HepG2 (cell line): Measurements from ENCODE around the gene SMC1B. TPM values are rescaled to one million over a fixed set of nuclear protein-coding genes. Genes with fewer than 3 reads are reported as not detected.

Experiments
- ATAC-seq: fragments of 200-7000 bp; cut with Tn5 transposase; 3 replicates; pipeline ENCODE4 v1.9.1; 2020; ENCODE audit warnings: mild to moderate bottlenecking, moderate library complexity
- BruUV-seq: library from RNA; stranded (reverse); fragments of 400-500 nt; replicated peaks from 2 replicates; lab custom pipeline; 2021; lab: Mats Ljungman, UMichigan
- CTCF ChIA-PET: fragments of 300-600 bp; formaldehyde crosslinking; extraction: SDS; loops from one replicate; lab custom pipeline; 2021; ENCODE audit warnings: low total read pairs, inconsistent platforms, low intra/inter-chr PET ratio; lab: Yijun Ruan, JAX
- POLR2A ChIA-PET: fragments of 350-600 bp; sonication (Branson Sonifier 250); formaldehyde crosslinking; loops from one replicate; lab custom pipeline; 2020; ENCODE audit warnings: antibody characterized with exemption, inconsistent platforms; lab: Yijun Ruan, JAX
- DNase-seq: peaks from one replicate; pipeline ENCODE4 v3.0.0-alpha.2; 2015; ENCODE audit warnings: low spot score
- FAIRE-seq: peaks from 3 replicates; lab custom pipeline; 2011; peaks lifted over from hg19 to GRCh38; lab: Jason Lieb, UNC
- H2AFZ ChIP-seq: one replicate; pipeline ENCODE4 v1.6.1; 2011; ENCODE audit warnings: low read length, inconsistent platforms
- H3K27ac ChIP-seq: fragments of 300-600 bp; 3 replicates; pipeline ENCODE4 v1.8.0; 2011; ENCODE audit warnings: mixed run types, mild to moderate bottlenecking, mixed read lengths, low read length, inconsistent platforms; ENCODE audit not compliant: insufficient read depth; ENCODE audit errors: extremely low read length
- H3K27me3 ChIP-seq, 2 experiments: fragments of 200-600 bp in 1 of 2; 2 replicates in 1 of 2; 3 replicates in 1 of 2; pipeline versions ENCODE4 v1.6.0 to v1.8.0; 2011; ENCODE audit warnings: low read length in 2 of 2, mild to moderate bottlenecking in 2 of 2, moderate library complexity in 2 of 2, inconsistent platforms in 1 of 2; ENCODE audit not compliant: insufficient read depth in 2 of 2, control insufficient read depth in 1 of 2
- H3K36me3 ChIP-seq, 2 experiments: fragments of 200-600 bp in 1 of 2; replicated peaks in 1 of 2; 2 replicates in 1 of 2; 3 replicates in 1 of 2; pipeline versions ENCODE4 v1.5.1 to v1.8.0; 2011; ENCODE audit warnings: low read length in 2 of 2, inconsistent platforms in 1 of 2; ENCODE audit not compliant: insufficient read depth in 2 of 2, control insufficient read depth in 1 of 2
- H3K4me1 ChIP-seq: 2 replicates; pipeline ENCODE4 v1.5.1; 2012; ENCODE audit warnings: low read length, inconsistent platforms; ENCODE audit not compliant: insufficient read depth
- H3K4me2 ChIP-seq: 2 replicates; pipeline ENCODE4 v1.6.0; 2011; ENCODE audit warnings: low read depth, low read length, inconsistent platforms
- H3K4me3 ChIP-seq, 3 experiments: fragments of 200-600 bp in 1 of 3; sonication (generic), shearing (Covaris generic) in 1 of 3; replicated peaks in 1 of 3; 2 replicates each; pipeline ENCODE4 v1.5.1; 2011 to 2016; ENCODE audit warnings: low read length in 3 of 3, inconsistent platforms in 2 of 3, low read depth in 2 of 3, mild to moderate bottlenecking in 2 of 3, control low read depth in 1 of 3, mixed read lengths in 1 of 3; ENCODE audit not compliant: insufficient read depth in 1 of 3
- H3K79me2 ChIP-seq: one replicate; pipeline ENCODE4 v1.6.1; 2011; ENCODE audit warnings: low read length, inconsistent platforms; ENCODE audit not compliant: insufficient read depth
- H3K9ac ChIP-seq: 2 replicates; pipeline ENCODE4 v1.6.0; 2011; ENCODE audit warnings: mild to moderate bottlenecking, low read depth, low read length, inconsistent platforms; ENCODE audit not compliant: insufficient read depth
- H3K9me3 ChIP-seq: 2 replicates; pipeline ENCODE4 v1.5.1; 2012; ENCODE audit warnings: mild to moderate bottlenecking, low read length
- H4K20me1 ChIP-seq: 2 replicates; pipeline ENCODE4 v1.6.0; 2011; ENCODE audit warnings: inconsistent platforms, mild to moderate bottlenecking, low read length, moderate library complexity; ENCODE audit not compliant: insufficient read depth
- HDAC2 ChIP-seq: sonication (generic); formaldehyde crosslinking; IDR thresholded peaks from 2 replicates; pipeline ENCODE4 v1.4.0; 2020; ENCODE audit warnings: missing genetic modification reagents
- HDAC6 ChIP-seq: fragments of 200-600 bp; sonication (generic); IDR thresholded peaks from 2 replicates; pipeline ENCODE4 v1.7.0; 2017; ENCODE audit warnings: mild to moderate bottlenecking, antibody characterized with exemption, low read length, low read depth
- HNRNPUL1 ChIP-seq: fragments of 200-400 bp; formaldehyde crosslinking; IDR thresholded peaks from 2 replicates; pipeline ENCODE4 v1.6.1; 2017; ENCODE audit warnings: low read depth, mild to moderate bottlenecking, low read length, moderate library complexity
- JUNB ChIP-seq: sonication (generic); formaldehyde crosslinking; IDR thresholded peaks from 2 replicates; pipeline ENCODE4 v1.8.0; 2022; ENCODE audit warnings: missing genetic modification reagents, mild to moderate bottlenecking, borderline replicate concordance
- MIER2 ChIP-seq: IDR thresholded peaks from 2 replicates; pipeline ENCODE4 v1.6.1; 2016; ENCODE audit warnings: missing biosample characterization, missing genetic modification reagents
- MYPOP ChIP-seq: sonication (generic); formaldehyde crosslinking; IDR thresholded peaks from 2 replicates; pipeline ENCODE4 v1.8.1; 2023; ENCODE audit warnings: mild to moderate bottlenecking, moderate library complexity, missing genetic modification reagents
- NR1H2 ChIP-seq: sonication (generic); formaldehyde crosslinking; IDR thresholded peaks from 2 replicates; pipeline ENCODE4 v1.8.1; 2022; ENCODE audit warnings: low read depth, missing genetic modification reagents, borderline replicate concordance
- REL ChIP-seq: sonication (generic); formaldehyde crosslinking; conservative IDR thresholded peaks from 2 replicates; pipeline ENCODE4 v1.8.0; 2022; ENCODE audit warnings: mild to moderate bottlenecking, missing genetic modification reagents, moderate library complexity
- ZNF335 ChIP-seq: sonication (generic); formaldehyde crosslinking; IDR thresholded peaks from 2 replicates; pipeline ENCODE4 v1.4.0; 2020; ENCODE audit warnings: missing genetic modification reagents
- ZNF780A ChIP-seq: sonication (generic); formaldehyde crosslinking; IDR thresholded peaks from 2 replicates; pipeline ENCODE4 v1.8.0; 2022; ENCODE audit warnings: mild to moderate bottlenecking, missing genetic modification reagents, moderate library complexity
- WGBS: methylation state at CpG from one replicate; pipeline ENCODE4 v1.1.6; 2017; ENCODE audit warnings: low lambda C conversion rate; 5-methylcytosine and 5-hydroxymethylcytosine counted together
- in situ Hi-C: cut with HindIII; loops from 2 replicates; pipeline ENCODE4 v1.10.0; 2017; ENCODE audit warnings: low pct_unique_long_range_greater_than_20kb; ENCODE audit not compliant: extremely low pct_ligation_motif_present
- intact Hi-C: fragments of 100-400 bp; cut with micrococcal nuclease; formaldehyde crosslinking; loops from one replicate; pipeline ENCODE4 v1.10.0; 2022; ENCODE audit not compliant: unreplicated experiment
- polyA plus RNA-seq, 8 experiments: library from polyadenylated mRNA; depleted of rRNA in 3 of 8; stranded (reverse) in 7 of 8; unstranded in 1 of 8; fragments of >200 nt; fragmentation: Illumina TruSeq in 4 of 8; extraction: Trizol in 4 of 8; gene quantifications; 2 replicates each; pipeline versions ENCODE4 v1.2.1 to v1.2.3, GENCODE V29; 2011 to 2016; ENCODE audit warnings: low read depth in 4 of 8, missing spikeins in 1 of 8, mixed read lengths in 1 of 8; ENCODE audit not compliant: insufficient read depth in 1 of 8
- total RNA-seq, 5 experiments: library from RNA; depleted of rRNA; stranded (reverse); fragments of >200 nt; fragmentation: Illumina TruSeq; extraction: Trizol; gene quantifications; 2 replicates each; pipeline ENCODE4 v1.2.3, GENCODE V29; 2016; ENCODE audit warnings: low read depth in 1 of 5
- TF ChIP-seq, protein P1 (sequence below): sonication (generic); formaldehyde crosslinking; IDR thresholded peaks from 2 replicates; pipeline ENCODE4 v1.5.1; 2020; ENCODE audit warnings: mild to moderate bottlenecking, moderate library complexity, missing genetic modification reagents

SMC1B gene
- total and polyA plus RNA-seq, 2 of the 13 experiments (the other 11 are each of a cell fraction or from before 2014, with no cell fraction given) = not detected

- TF ChIP-seq, protein P1, sequence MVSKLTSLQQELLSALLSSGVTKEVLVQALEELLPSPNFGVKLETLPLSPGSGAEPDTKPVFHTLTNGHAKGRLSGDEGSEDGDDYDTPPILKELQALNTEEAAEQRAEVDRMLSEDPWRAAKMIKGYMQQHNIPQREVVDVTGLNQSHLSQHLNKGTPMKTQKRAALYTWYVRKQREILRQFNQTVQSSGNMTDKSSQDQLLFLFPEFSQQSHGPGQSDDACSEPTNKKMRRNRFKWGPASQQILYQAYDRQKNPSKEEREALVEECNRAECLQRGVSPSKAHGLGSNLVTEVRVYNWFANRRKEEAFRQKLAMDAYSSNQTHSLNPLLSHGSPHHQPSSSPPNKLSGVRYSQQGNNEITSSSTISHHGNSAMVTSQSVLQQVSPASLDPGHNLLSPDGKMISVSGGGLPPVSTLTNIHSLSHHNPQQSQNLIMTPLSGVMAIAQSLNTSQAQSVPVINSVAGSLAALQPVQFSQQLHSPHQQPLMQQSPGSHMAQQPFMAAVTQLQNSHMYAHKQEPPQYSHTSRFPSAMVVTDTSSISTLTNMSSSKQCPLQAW = no peak
- no peak for TF ChIP-seq NR1H2 (CRISPR knock-in tag)
- TF ChIP-seq HDAC6 = no peak
- TF ChIP-seq ZNF335 (CRISPR knock-in tag) = no peak
- no peak for TF ChIP-seq MYPOP
Observed at GRCh38 chr22:45319324-45319685, 94.1 kb downstream of the SMC1B start (continued).

GRCh38 chr22:45318558-45319323, 94.7 kb downstream of the SMC1B start:
- 96% methylated on average over 12 of the region's 12 CpGs for WGBS
- FAIRE-seq (no peak), DNase-seq (no peak), ATAC-seq (no peak)
- H3K27me3 ChIP-seq = no peaks in the 10 kb centered on the region
- peaks cover 16 to 26% of the 10 kb centered on the region in 2 experiments for H3K36me3 ChIP-seq
- peaks cover 17% of the 10 kb centered on the region for H4K20me1 ChIP-seq
- no TSS peak for BruUV-seq
- peaks cover 88% of the 10 kb centered on the region for H3K79me2 ChIP-seq
- no peak overlapping the region for H3K4me3 ChIP-seq
- no peak overlapping the region for H2AFZ ChIP-seq
- no peak overlapping the region for H3K4me2 ChIP-seq
- CTCF ChIA-PET = no interaction called here
- POLR2A ChIA-PET = interaction anchor here (1.0 kb wide), 1 partner anchor 46 kb away, joined by 3 read pairs; no protein-coding TSS in a partner anchor
- no peak for TF ChIP-seq HDAC2 (CRISPR knock-in tag)
- TF ChIP-seq ZNF780A = no peak
- TF ChIP-seq JUNB = no peak
- no peak for TF ChIP-seq REL (CRISPR knock-in tag)
- no peak for TF ChIP-seq HNRNPUL1
- TF ChIP-seq MIER2 = no peak
- TF ChIP-seq, all 625 proteins: peak for 0
- no peak overlapping the region for H3K27ac ChIP-seq
- H3K9me3 ChIP-seq = no peaks in the 10 kb centered on the region
- H3K4me1 ChIP-seq = peaks cover 69% of the 10 kb centered on the region
- H3K9ac ChIP-seq = no peak overlapping the region
- intact Hi-C loops (no loop called here), in situ Hi-C loops (no loop called here)
